ENCODE results near the gene UGT2B10.
"Not testable (repeated sequence)": the region's sequence is repeated elsewhere in the genome, so short reads cannot be mapped to it uniquely, and the experiment has no call there.

Gene UGT2B10

GRCh38 chr4:68815617-68816409, at the start of gene UGT2B10:
Gene UGT2B10, plus strand, starts transcription at chr4:68815994. Its CDS starts 26 bp downstream, at chr4:68816020.
- DNase-seq, result not testable (repeated sequence)

DNA sequence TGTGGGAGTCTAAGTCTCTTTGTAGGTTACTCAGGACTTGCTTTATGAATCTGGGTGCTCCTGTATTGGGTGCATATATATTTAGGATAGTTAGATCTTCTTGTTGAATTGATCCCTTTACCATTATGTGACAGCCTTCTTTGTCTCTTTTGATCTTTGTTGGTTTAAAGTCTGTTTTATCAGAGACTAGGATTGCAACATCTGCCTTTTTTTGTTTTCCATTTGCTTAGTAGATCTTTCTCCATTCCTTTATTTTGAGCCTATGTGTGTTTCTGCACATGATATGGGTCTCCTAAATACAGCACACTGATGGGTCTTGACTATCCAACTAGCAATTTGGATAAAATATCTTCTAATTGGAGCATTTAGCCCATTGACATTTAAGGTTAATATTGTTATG, 44.0 kb upstream of the UGT2B10 start:
- not testable (repeated sequence) for DNase-seq

DNA sequence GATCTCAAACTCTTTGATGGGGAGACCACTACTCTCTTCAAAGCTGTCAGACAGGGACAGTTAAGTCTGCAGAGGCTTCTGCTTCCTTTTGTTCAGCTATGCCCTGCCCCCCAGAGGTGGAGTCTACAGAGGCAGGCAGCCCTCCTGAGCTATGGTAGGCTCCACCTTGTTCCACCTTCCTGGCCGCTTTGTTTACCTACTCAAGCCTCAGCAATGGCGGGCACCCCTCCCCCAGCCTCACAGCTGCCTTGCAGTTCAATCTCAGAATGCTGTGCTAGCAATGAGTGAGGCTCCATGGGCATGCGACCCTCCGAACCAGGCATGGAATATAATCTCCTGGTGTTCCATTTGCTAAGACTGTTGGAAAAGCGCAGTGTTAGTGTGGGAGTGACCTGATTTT, 42.1 kb upstream of the UGT2B10 start:
- no peak for DNase-seq

DNA sequence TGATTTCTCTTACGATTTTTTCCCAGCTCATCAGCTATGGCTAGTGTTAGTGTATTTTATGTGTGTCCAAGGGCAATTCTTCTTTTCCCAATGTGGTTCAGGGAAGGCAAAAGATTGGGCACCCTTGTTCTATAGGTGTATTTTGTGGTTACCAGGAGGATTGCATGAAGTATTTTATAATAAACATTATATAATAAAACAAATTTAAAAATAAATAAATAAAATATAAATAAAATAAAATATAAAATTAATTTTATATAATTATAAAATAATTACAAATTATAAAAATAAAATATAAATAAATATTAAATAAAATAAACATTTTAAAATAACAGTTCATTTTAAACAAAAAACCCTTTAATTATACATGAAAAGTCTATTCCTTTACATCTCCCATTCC, 35.6 kb upstream of the UGT2B10 start:
- no peak for DNase-seq

GRCh38 chr4:68797048-68797447, 18.7 kb upstream of the UGT2B10 start:
- DNase-seq, result no peak

DNA sequence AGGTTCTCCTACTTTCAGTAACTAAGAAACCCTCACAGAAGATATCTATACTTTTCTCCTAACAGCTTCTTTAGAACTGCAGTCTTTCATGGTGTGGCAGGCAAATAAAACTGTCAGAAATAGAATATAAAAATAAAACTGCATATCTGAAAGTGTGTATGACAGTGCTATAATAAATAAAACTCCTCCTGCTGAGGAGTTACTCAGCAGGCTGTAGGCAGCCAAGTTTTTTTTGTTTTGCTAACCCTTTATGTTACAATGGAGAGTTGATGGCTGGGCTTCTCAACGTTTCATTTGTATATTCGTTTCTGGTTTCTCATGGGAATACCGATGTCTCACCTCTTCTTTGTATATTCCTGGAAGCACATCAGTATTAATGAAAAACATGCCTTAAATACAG, 18.2 kb upstream of the UGT2B10 start:
- DNase-seq, result no peak

GRCh38 chr4:68803013-68803412, 12.8 kb upstream of the UGT2B10 start:
- no peak for DNase-seq

GRCh38 chr4:68808060-68808459, 7.7 kb upstream of the UGT2B10 start:
- DNase-seq, result no peak

- DNase-seq, result no peak
Measured at GRCh38 chr4:68810919-68811318, 4.9 kb upstream of the UGT2B10 start.

GRCh38 chr4:68816410-68817265, 844 bp downstream of the UGT2B10 start:
- DNase-seq, result not testable (repeated sequence)

DNA sequence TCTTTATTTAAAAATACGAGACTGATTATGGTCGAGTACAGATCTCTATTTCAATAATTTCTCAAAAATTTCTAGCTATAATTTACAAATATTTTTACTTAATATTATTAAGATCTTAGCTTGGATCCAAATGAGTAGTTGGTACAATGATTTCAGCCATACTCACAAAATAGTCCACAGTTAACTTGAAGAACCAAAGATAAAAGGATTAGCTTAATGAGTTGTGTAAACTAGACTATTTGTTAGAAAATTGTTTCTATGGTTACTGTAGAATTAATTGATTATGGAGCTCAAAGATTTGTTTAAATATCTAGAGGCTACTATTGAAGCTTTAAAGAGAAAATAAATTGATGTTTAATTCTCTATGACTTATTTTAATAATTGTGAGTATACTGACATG, 1.6 kb downstream of the UGT2B10 start:
- no peak for DNase-seq

- not testable (repeated sequence) for DNase-seq
Measured at GRCh38 chr4:68818030-68818462, 2.3 kb downstream of the UGT2B10 start.

DNA sequence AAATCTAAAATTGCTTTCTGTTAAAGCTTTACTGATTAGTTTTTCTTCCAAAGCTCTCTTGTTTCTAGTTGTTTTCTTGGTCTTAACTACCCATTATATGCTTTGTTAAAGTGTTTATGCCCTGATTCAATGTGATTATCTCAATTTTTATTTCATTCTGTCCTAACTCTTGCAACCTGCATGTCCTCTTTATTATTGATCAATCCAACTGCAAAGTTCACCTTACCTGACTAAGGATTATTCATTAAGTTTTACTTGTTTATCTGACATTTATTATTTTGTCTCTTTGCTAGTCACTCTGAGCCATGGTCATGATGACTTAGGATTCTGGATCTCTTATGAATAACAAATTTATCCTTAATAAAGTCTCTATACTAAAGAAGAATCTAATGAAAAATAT, 15.8 kb downstream of the UGT2B10 start:
- DNase-seq, result no peak

DNA sequence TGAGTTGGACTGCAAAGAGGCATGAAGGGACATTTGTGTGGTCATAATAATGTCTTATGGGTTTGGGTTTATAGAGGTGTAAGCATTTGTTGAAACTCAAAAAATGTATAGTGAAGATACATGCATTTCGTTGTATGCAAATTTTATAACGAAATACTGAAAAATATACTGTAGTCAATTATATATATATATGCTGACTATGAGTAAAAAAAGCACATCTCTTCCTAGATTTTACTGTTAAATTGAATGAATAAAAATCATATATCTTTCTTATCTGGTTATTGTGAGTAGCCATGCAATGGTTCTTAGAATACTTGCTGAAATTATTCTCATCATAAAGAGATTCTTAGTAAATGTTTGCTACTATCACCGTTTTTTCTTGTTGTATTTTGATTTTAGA, 34.5 kb downstream of the UGT2B10 start:
- no peak for DNase-seq

- DNase-seq, result no peak
Measured at GRCh38 chr4:68855771-68856170, 40.0 kb downstream of the UGT2B10 start.

GRCh38 chr4:68858039-68858438, 42.2 kb downstream of the UGT2B10 start:
- DNase-seq, result no peak

GRCh38 chr4:68859655-68860054, 43.9 kb downstream of the UGT2B10 start:
- DNase-seq, result no peak

GRCh38 chr4:68861057-68861456, 45.3 kb downstream of the UGT2B10 start:
- DNase-seq, result no peak

DNA sequence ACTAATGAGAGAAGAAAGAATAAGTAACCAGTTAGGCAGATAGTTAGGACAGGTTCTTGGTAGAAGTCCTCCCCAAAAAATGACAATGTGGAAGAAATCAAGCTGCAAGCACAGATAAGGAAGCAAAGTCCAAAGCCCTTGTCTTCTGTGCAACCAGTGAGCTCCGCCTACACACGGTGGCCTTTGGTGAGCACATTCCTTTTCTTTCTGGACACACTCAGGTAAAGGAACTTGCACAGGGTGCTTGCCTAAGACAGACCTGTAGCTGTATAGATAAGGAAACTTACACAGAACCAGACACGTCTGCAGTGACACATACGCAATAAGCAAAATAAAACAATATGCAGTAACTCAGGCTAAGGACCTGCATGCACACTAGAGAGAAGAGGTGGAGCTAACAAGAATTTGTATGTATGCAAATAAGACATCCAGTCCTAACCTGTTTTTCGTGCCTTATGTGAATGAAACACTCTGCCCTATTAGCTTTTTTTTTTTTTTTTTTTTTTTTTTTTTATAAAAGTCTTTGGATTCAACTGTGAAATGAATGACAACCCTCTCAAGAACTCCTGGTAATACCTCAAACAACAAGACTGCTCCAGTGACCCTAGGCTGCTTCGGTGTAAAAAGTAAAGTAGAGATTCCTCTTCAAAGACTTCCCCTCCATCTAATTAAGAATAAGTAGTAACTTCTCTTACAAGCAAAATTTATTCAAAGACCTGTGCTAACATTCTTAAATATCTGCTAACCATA, 48.8 kb downstream of the UGT2B10 start:
- no peak for DNase-seq

DNA sequence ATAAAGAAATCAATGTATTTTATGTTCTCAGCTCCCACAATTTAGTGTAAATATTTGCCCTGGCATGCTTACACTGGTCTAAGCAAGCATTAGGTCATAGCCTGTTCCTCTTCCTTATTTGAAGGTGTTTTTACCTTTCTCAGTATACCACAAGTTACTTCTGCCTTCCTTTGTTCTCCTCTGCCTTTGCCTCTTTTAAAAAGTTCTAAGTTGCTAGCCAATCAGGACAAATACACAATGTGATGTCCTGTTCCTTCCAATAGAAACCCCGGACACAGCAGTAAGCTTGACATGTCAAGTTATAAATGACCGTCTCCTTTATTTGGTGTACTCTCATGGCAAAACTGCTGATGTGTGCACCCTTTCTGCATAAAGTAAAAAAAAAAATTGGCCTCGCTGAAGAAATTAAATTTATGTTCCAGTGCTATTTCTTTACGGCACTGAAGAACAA, 49.4 kb downstream of the UGT2B10 start:
- no peak for DNase-seq

GRCh38 chr4:68865760-68866159, 50.0 kb downstream of the UGT2B10 start:
- DNase-seq, result no peak

DNA sequence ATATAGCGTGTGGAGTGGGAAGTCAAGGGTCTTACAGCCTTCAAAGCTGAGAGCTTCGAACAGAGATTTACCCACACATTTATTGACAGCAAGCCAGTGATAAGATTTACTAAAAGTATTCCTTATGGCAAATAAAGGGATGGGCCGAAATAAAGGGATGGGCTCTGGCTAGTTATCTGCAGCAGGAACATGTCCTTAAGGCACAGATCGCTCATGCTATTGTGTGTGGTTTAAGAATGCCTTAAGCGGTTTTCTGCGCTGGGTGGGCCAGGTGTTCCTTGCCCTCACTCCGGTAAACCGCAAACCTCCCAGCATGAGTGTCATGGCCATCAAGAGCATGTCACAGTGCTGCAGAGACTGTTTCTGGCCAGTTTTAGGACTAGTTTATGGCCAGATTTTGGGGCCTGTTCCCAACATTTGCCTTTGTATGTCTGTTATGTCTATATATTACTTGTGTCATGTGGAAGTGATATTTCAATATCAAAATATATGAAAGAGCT, 53.5 kb downstream of the UGT2B10 start:
- DNase-seq, result no peak
